ENCODE data around the gene BTN1A1. TPM values are rescaled to one million over a fixed set of nuclear protein-coding genes. Genes with fewer than 3 reads are reported as not detected.
A peak's percentile ranks its signal among the peaks of the same experiment; 100 is the strongest.

The BTN1A1 gene
- total and polyA plus RNA-seq, 2 donors (not counting 1 experiment from before 2014, with no cell fraction given), result 0.42 to 0.74 TPM

DNA sequence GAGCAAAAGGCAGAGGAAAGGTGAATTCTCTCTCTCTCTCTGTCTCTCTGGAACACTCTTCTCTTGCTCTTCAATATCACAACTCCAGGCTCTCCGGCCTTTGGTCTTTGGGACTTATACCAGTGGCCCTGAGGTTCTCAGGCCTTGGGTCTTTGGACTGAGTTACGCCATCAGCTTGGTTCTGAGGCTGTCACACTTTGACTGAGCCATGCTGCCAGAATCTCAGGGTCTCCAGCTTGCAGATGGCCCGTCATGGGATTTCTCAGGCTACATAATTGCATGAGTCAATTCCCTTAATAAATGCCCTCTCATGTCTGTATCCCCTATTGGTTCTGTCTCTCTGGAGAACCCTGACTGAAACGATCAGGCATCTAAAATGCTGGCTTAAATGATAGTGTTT lies 29.5 kb upstream of the BTN1A1 start:
- POLR2A ChIA-PET, result no interaction called here
- no peaks in the 10 kb centered on the region for H3K27me3 Mint-ChIP-seq
- no peaks in the 10 kb centered on the region for H3K27me3 ChIP-seq (replicated peaks in 1 of 4; ENCODE audit: control extremely low read depth in 1 of 4, control insufficient read depth in 3 of 4, insufficient read depth in 4 of 4, low read length in 3 of 4)
- H3K27ac ChIP-seq (ENCODE audit: low read length in 2 of 2), result no peak overlapping the region
- no peaks in the 10 kb centered on the region for H3K9me3 Mint-ChIP-seq (ENCODE audit: insufficient read depth)
- H3K4me3 Mint-ChIP-seq, result no peak overlapping the region
- CTCF ChIA-PET, result no interaction called here
- peak overlapping the region; percentile 27 for H3K27ac Mint-ChIP-seq
- H3K4me1 ChIP-seq (ENCODE audit: control insufficient read depth in 2 of 2, insufficient read depth in 2 of 2, low read length in 2 of 2), result peaks cover 31 to 36% of the 10 kb centered on the region in 2 donors
- intact Hi-C loops (cut with micrococcal nuclease), result loop anchor here (5.0 kb wide), 2 partner anchors 88 to 127 kb away; partner anchors contain the start of genes ABT1 and BTN2A2
- H3K4me2 ChIP-seq (replicated peaks; ENCODE audit: low read depth, low read length, poor library complexity, severe bottlenecking), result no peak overlapping the region
- H4K20me1 ChIP-seq (ENCODE audit: control insufficient read depth, insufficient read depth, low read length, poor library complexity, severe bottlenecking), result no peaks in the 10 kb centered on the region
- peaks cover 0 to 34% of the 10 kb centered on the region in 2 experiments for H3K36me3 ChIP-seq (replicated peaks in 1 of 2; ENCODE audit: control extremely low read depth in 1 of 2, control insufficient read depth in 1 of 2, extremely low read depth in 1 of 2, insufficient read depth in 2 of 2, low read length in 1 of 2)
- no peak for TF ChIP-seq EZH2 (IDR thresholded peaks at IDR 0.05; ENCODE audit: borderline replicate concordance, insufficient read depth, low read depth, low read length, poor library complexity, severe bottlenecking)
- TF ChIP-seq, protein P1, sequence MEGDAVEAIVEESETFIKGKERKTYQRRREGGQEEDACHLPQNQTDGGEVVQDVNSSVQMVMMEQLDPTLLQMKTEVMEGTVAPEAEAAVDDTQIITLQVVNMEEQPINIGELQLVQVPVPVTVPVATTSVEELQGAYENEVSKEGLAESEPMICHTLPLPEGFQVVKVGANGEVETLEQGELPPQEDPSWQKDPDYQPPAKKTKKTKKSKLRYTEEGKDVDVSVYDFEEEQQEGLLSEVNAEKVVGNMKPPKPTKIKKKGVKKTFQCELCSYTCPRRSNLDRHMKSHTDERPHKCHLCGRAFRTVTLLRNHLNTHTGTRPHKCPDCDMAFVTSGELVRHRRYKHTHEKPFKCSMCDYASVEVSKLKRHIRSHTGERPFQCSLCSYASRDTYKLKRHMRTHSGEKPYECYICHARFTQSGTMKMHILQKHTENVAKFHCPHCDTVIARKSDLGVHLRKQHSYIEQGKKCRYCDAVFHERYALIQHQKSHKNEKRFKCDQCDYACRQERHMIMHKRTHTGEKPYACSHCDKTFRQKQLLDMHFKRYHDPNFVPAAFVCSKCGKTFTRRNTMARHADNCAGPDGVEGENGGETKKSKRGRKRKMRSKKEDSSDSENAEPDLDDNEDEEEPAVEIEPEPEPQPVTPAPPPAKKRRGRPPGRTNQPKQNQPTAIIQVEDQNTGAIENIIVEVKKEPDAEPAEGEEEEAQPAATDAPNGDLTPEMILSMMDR (IDR thresholded peaks at IDR 0.05), result no peak
- H3K9me3 ChIP-seq (ENCODE audit: control extremely low read depth in 1 of 3, control insufficient read depth in 2 of 3, insufficient read depth in 1 of 3, low read length in 2 of 3), result peaks cover 3 to 13% (median 9%) of the 10 kb centered on the region in 3 donors
- DNase-seq, result no peak
- no peak overlapping the region for H3K4me3 ChIP-seq (ENCODE audit: control extremely low read depth in 1 of 5, extremely low read depth in 1 of 5, insufficient read depth in 1 of 5, low read depth in 2 of 5, low read length in 4 of 5)
- WGBS (ENCODE audit: insufficient coverage), result 94% methylated on average over 3 of the region's 4 CpGs
- H3K79me2 ChIP-seq (ENCODE audit: control insufficient read depth, insufficient read depth, low read length), result peaks cover 4% of the 10 kb centered on the region
- peaks cover 48% of the 10 kb centered on the region for H3K4me1 Mint-ChIP-seq
- H2AFZ ChIP-seq (ENCODE audit: insufficient read depth, low read depth, low read length, poor library complexity, severe bottlenecking), result no peak overlapping the region
- no peak for ATAC-seq (ENCODE audit: low read depth)
- no peak overlapping the region for H3K9ac ChIP-seq (ENCODE audit: low read length)

DNA sequence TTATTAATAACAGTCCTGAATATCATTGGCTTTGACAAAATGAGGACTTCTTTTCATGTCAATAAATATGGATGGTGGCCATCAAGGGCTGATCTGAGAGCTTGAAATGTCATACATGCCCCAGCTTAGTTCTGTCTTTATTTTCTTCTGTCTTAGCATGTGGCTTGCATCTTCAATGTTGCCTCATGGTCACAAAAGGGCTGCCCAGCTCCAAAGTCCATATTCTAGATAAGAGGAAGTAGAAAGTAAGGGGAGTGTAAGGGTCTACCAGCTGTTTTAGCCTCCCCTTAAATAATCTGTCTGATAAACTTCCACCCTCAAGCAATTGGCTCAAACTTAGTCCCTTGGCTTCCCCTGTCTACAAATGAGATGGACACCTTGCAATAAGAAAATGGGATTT lies 28.1 kb upstream of the BTN1A1 start:
- H3K4me1 Mint-ChIP-seq, result peaks cover 60% of the 10 kb centered on the region
- DNase-seq (no peak), ATAC-seq (ENCODE audit: low read depth) (no peak)
- no peak overlapping the region for H3K4me3 ChIP-seq (ENCODE audit: control extremely low read depth in 1 of 5, extremely low read depth in 1 of 5, insufficient read depth in 1 of 5, low read depth in 2 of 5, low read length in 4 of 5)
- H2AFZ ChIP-seq (ENCODE audit: insufficient read depth, low read depth, low read length, poor library complexity, severe bottlenecking), result no peak overlapping the region
- H3K27me3 ChIP-seq (replicated peaks in 1 of 4; ENCODE audit: control extremely low read depth in 1 of 4, control insufficient read depth in 3 of 4, insufficient read depth in 4 of 4, low read length in 3 of 4), result no peaks in the 10 kb centered on the region
- TF ChIP-seq EZH2 (IDR thresholded peaks at IDR 0.05; ENCODE audit: borderline replicate concordance, insufficient read depth, low read depth, low read length, poor library complexity, severe bottlenecking), result no peak
- TF ChIP-seq, protein P1 (IDR thresholded peaks at IDR 0.05), result no peak
- peaks cover 44 to 49% of the 10 kb centered on the region in 2 donors for H3K4me1 ChIP-seq (ENCODE audit: control insufficient read depth in 2 of 2, insufficient read depth in 2 of 2, low read length in 2 of 2)
- peaks cover 12% of the 10 kb centered on the region for H3K79me2 ChIP-seq (ENCODE audit: control insufficient read depth, insufficient read depth, low read length)
- peaks cover 0 to 21% of the 10 kb centered on the region in 2 experiments for H3K36me3 ChIP-seq (replicated peaks in 1 of 2; ENCODE audit: control extremely low read depth in 1 of 2, control insufficient read depth in 1 of 2, extremely low read depth in 1 of 2, insufficient read depth in 2 of 2, low read length in 1 of 2)
- no peaks in the 10 kb centered on the region for H4K20me1 ChIP-seq (ENCODE audit: control insufficient read depth, insufficient read depth, low read length, poor library complexity, severe bottlenecking)
- H3K4me2 ChIP-seq (replicated peaks; ENCODE audit: low read depth, low read length, poor library complexity, severe bottlenecking), result no peak overlapping the region
- peak overlapping the region; percentile 92 to 94 for H3K27ac ChIP-seq (ENCODE audit: low read length in 2 of 2)
- no peaks in the 10 kb centered on the region for H3K9me3 Mint-ChIP-seq (ENCODE audit: insufficient read depth)
- H3K27ac Mint-ChIP-seq, result peak overlapping the region; percentile 21
- ChIA-PET CTCF (interaction anchor here (1.1 kb wide), 1 partner anchor 18 kb away, joined by 3 read pairs; no protein-coding TSS in a partner anchor), POLR2A (interaction anchor here (1.0 to 3.1 kb wide), 2 partner anchors 65 to 199 kb away, joined by 3 to 34 read pairs; partner anchors contain the start of gene HMGN4)
- H3K9me3 ChIP-seq (ENCODE audit: control extremely low read depth in 1 of 3, control insufficient read depth in 2 of 3, insufficient read depth in 1 of 3, low read length in 2 of 3), result peaks cover 3 to 13% (median 9%) of the 10 kb centered on the region in 3 donors
- H3K9ac ChIP-seq (ENCODE audit: low read length), result no peak overlapping the region
- no peaks in the 10 kb centered on the region for H3K27me3 Mint-ChIP-seq
- no peak overlapping the region for H3K4me3 Mint-ChIP-seq
- intact Hi-C loops (cut with micrococcal nuclease), result loop anchor here (2.0 to 5.0 kb wide), 3 partner anchors 90 to 125 kb away; partner anchors contain the start of genes ABT1, BTN2A2 and BTN3A2

Measured in B cell (primary cell).